Activated T-cell treated with anti-CD3 and anti-CD28 coated beads for 24 hours (primary cell): ENCODE results near the gene CDH2.

Experiments
- DNase-seq: peaks from one replicate; pipeline ENCODE4 v3.0.0-alpha.2; 2020; ENCODE audit warnings: low read depth

Gene CDH2

GRCh38 chr18:28176948-28177827 lies at the start of gene CDH2:
CDH2 (minus strand) TSS chr18:28177130; CDS start chr18:28177022, 108 bp downstream.
- no peak for DNase-seq

GRCh38 chr18:28212060-28212459 lies 35.1 kb upstream of the CDH2 start:
- DNase-seq, result no peak

GRCh38 chr18:28208712-28209265 lies 31.9 kb upstream of the CDH2 start:
- DNase-seq, result no peak

- DNase-seq, result no peak
Measured at GRCh38 chr18:28208268-28208667, 31.3 kb upstream of the CDH2 start.

GRCh38 chr18:28204154-28204553 lies 27.2 kb upstream of the CDH2 start:
- no peak for DNase-seq

GRCh38 chr18:28201056-28201455 lies 24.1 kb upstream of the CDH2 start:
- DNase-seq, result no peak

- DNase-seq, result no peak
Measured at GRCh38 chr18:28198620-28199019, 21.7 kb upstream of the CDH2 start.

- DNase-seq, result no peak
Measured at GRCh38 chr18:28193177-28193778, 16.3 kb upstream of the CDH2 start.

- no peak for DNase-seq
Measured at GRCh38 chr18:28189400-28190239, 12.7 kb upstream of the CDH2 start.

GRCh38 chr18:28185121-28185520 lies 8.2 kb upstream of the CDH2 start:
- DNase-seq, result no peak

GRCh38 chr18:28183418-28184078 lies 6.6 kb upstream of the CDH2 start:
- no peak for DNase-seq

- no peak for DNase-seq
Measured at GRCh38 chr18:28181616-28182015, 4.7 kb upstream of the CDH2 start.

- DNase-seq, result no peak
Measured at GRCh38 chr18:28178720-28179119, 1.8 kb upstream of the CDH2 start.

- no peak for DNase-seq
Measured at GRCh38 chr18:28177828-28178635, 1.1 kb upstream of the CDH2 start.

- DNase-seq, result no peak
Measured at GRCh38 chr18:28176698-28176947, 307 bp downstream of the CDH2 start.

GRCh38 chr18:28175930-28176697 lies 816 bp downstream of the CDH2 start:
- no peak for DNase-seq

GRCh38 chr18:28175150-28175929 lies 1.6 kb downstream of the CDH2 start:
- DNase-seq, result no peak

GRCh38 chr18:28174181-28174905 lies 2.6 kb downstream of the CDH2 start:
- DNase-seq, result no peak

- DNase-seq, result no peak
Measured at GRCh38 chr18:28171837-28172236, 5.1 kb downstream of the CDH2 start.
